ENCODE measurements around the gene SMIM24.
"Not testable (repeated sequence)": the region's sequence is repeated elsewhere in the genome, so short reads cannot be mapped to it uniquely, and the experiment has no call there.

SMIM24 gene

DNA sequence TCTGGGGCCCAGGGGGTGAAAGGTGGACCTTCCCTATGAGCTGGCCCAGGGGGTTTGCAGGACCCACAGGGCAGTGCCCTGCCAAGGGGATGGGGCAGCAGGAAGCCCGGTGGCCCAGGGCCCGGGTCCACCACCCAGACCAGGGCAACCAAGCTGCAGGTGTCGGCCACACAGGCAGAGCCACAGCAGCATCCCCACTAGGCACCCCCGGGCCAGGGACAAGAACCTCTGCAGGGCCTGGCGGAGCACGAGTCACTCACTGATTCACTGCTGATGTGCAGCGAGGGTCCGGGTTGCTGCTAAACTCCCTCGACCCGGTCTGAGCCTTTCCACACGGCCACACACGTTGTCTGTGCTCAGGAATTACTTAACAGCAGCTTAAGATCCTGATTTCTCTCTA lies 34.6 kb upstream of the SMIM24 start:
- DNase-seq (ENCODE audit: low spot score), result no peak

DNA sequence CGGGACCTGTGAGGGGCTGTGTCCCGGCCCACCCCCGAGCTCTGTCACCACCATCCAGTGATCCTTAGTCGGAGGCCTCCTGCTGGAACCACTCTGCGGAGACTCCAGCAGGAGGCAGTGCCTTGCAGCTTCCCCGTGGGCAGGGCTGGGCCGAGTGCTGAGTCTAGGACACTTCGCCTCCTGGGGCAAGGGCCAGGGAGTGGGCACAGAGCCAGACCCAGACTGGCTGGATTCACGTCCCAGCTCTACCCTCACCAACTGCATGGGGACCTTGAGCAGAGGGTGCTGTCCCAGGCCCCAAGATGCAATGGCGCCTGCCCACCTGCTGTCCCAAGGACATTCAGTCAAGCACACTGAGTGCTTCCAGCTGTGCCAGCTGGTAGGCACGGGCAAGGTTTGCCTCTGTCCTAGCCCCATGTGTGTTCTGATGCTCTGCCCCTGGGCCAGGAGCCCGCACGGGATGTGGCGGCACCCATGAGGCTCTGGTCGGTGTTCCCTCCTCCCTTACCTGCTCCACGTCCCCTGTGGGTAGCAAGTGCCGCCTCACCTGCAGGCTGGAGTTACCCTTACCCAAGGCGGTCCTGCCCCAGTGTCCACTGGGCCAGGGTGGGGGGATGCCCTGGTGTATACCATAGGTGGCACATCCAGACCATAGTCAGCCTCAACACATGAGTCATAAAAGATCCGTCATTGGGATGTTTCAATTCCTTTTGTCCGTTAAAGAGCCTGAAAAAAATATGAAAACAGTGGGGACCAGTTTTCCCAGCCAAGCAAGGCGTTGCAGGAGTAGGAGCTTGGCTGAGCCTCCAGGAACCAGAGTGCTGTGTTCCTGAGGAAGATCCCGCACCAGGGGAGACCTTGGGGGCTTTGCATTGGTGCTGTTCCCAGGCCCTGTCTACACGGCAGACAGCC lies 33.2 kb upstream of the SMIM24 start:
- DNase-seq (ENCODE audit: low spot score), result no peak

DNA sequence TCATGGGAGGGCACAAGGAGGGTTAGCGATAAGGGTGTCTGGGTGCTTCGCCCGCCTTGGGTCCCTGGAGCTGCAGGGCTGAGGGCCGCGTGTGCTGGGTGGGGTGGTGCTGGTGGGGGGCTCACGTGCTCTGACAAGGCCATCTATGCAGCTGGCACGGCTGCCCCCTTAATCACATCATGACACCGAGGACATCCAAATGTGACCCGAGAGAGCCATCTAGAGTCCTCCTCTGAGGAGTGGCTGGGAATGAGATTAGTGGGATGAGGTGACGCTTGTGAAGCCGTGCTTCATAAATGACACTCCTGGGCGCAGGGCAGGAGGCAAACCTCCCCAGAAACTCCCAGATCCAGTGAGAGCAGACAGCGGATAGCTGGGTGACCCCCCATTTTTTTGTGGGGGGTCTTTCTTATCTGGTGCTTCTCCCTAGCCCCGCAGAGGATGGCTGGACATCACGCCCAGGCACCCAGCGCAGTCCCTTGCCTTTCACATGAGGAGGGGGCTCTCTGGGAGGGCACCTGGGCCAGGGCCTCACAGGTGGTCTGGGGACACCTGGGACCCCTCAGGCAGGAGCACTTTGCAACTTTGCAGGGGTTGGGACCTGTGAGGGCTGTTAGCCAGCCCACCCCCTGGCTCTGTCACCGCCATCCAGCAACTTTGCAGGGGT lies 32.4 kb upstream of the SMIM24 start:
- peak; percentile 48 for DNase-seq (ENCODE audit: low spot score)

DNA sequence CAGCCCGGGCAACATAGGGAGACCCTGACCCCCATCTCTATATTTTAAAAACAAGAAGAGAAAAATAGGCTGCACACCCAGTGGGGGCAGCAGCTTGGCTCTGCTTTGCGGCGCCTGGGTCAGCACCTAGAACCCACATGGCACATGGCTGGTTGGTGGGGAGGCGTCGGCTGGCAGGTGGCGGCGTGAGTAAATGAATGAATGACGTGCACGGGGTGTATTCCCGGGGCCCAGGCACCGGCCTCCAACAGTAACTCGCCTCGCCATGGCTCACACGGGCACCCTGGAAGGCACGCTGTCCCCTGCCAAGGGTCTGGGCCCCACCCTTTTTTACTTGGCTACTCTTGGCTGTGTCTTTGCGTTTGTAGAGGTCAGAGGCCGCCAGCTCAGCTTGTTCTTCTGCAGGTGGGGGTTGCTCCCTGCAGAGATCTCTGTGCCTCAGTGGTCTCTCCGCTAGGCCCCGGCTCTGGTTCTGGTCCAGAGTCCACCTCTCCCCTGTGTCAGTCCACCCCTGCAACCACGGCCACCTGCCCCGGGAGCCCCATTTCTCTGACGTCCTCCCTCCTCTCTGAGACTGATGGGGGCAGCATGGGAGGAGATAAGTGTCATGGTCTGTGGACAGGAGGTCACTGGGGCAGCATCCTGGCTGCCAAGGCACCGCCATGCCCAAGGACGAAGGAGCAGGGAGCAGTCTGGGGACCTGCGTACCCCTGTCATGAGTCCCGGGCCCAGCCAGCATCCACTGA lies 31.4 kb upstream of the SMIM24 start:
- no peak for DNase-seq (ENCODE audit: low spot score)

DNA sequence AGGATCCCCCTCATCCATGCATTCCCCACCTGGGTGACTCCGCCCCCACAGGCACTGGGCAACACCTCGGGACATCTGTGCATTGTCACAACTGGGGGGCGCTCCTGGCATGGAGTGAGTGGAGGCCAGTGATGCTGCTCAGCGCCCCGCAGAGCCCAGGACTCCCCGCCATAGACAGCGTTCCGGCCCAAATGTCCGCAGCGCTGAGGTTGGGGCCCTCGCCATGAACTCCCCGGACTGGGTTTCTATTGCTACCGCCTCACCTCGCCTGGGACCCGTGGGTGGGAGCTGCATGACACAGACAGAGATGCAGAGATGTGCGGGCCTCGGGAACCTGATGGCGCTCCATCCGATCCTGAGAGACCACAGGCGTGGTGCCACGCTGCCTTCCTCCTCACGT lies 30.4 kb upstream of the SMIM24 start:
- DNase-seq (ENCODE audit: low spot score), result no peak

DNA sequence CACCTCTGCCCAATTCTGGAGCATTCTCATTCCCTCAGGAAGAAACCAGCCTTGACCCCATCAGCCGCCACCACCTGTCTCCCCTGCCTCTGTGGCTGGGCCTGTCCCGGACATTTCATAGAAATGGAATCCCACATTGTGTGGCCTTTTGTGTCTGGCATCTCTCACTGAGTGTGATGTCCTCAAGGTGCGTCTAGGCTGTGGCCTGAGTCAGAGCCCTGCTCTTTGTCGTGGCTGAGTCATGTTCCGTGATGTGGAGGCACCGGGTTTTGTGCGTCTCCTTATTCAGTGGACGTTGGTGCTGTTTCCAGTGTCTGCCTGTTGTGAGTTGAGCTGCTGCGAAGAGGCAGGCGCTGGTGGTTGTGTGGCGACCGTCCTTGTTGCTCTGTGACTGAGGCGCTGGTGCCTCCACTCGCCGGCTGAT lies 29.3 kb upstream of the SMIM24 start:
- no peak for DNase-seq (ENCODE audit: low spot score)

DNA sequence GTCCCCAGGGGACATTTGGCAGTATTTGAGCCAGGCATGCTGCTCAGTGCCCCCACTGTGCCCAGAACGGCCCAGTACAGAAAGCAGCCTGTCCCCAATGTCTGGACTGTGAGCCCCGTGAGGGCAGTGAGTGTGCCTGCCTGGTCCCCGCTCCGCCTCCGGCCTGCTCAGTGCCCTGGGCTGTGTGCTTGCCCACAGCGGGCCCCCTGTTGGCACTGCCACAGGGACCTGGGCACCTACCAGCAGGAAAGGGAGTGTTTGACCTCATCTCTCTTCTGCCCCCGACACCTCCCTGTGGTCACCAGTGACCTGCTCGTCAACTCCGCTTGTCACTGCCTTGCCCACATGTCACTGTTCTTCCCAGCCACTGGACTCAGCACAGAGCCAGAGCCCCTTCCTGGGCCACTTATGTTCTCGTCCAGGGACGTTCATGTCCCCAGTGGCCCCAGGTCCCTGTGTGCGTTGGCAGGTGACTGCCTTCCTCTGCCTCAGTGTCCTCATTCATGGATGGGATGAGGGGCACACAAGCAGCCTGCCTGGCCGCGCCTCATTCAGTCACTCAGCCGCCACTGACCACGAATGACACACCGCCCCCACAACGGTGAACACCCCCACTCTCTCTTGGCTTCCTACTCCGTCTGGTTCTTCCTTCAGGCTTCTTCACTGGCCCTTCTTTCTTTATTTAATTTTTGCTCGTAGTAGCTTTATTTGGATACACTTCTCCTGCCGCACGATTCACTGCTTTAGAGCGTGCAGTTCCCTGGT lies 28.6 kb upstream of the SMIM24 start:
- no peak for DNase-seq (ENCODE audit: low spot score)

DNA sequence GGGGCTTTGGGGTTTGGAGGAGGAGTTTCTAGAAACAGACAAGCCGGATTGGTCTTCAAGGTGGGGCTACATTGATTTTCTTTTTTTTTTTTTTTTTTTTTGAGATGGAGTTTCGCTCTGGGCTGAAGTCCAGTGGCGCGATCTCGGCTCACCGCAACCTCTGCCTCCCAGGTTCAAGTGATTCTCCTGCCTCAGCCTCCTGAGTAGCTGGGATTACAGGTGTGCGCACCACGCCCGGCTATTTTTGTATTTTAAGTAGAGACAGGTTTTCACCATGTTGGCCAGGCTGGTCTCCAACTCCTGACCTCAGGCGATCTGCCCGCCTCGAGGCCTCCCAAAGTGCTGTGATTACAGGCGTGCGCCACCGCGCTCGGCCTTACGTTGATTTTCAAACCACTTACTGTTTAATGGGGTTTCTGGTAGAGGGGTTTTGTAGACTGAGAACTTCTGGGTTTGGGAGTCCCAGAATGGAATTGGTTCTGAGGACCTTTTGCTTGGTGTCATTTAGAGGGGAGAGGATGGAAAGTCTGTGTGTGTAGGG lies 27.9 kb upstream of the SMIM24 start:
- not testable (repeated sequence) for DNase-seq (ENCODE audit: low spot score)

DNA sequence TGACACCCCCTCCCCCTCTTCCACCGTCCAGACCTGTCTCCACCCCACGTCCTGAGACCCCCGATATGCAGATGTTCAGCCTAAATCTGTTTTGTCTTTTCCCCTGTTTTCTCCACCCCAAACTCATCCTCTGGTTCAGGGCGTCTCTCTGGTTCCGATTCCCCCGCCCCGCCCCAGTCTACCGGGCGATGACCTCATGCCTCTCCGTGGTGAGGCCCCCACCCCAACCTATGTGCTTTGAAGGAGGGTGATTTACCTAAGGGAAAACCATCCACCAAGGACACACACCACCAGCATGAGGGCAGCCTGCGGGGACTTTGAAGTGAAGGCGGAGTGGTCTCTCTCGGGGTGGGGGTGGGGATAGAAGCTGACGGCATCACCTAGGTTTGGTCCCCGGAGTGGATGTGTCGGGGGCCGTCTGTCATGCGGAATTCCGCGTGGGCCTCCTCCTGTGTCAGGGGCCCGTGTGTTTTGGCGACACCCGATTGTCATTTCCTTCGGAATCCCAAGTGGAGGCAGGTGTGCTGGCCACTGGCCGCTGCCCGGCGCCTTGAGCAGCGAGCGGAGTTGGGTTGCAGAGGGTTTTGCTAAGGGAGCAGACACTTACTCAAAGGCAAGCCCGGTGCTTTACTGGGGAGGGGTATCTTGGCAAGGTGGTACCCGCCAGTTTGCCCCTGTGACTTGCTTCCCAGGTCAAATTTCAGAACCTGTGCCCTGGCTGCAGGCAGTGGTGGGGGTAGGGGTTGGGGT lies 27.2 kb upstream of the SMIM24 start:
- DNase-seq (ENCODE audit: low spot score), result no peak

DNA sequence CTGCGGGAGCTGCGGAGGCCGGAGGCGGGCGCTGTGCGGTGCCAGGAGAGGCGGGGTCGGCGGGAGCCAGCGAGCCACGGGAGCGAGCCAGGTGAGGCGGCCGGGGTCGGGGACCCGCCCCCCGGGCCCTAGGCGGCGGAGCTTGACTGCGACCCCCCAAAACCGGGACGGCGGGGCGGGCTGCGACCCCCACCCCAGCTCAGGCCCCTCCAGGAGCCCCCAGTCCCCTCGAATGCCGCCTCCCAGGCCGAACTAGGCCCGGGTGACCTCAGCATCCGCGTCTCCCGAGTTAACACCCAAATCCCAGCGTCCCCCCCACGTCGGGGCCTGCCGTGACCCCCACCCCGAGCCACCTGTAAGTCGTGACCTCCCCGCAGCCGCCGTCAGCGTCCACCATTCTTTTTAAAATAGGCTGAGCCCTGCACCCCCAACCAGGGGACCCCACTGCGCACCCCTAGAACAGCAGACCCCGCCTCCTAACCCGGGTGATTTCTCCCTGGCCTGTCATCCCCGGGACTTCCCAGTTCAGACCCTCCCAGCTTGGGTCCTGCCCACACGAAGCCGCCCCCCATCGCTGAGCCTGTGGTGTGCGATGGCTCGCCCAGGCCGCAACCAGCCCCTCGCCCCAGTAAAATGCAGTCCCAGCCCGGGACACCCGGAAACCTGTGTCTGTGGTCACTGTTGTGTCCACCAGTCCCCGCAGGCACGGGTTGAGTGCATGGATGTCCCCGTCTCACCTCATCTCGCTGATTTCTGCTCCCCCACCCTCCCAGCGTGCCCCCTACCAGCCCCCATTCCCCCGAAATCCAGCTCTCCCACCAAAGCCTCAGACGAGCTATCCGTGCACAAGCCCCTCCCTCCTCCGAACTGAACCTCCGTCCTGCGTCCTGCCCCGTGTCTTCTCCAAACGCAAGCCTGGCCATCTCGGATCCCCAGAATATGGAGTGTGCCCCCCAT lies 26.3 kb upstream of the SMIM24 start:
- DNase-seq (ENCODE audit: low spot score), result no peak

DNA sequence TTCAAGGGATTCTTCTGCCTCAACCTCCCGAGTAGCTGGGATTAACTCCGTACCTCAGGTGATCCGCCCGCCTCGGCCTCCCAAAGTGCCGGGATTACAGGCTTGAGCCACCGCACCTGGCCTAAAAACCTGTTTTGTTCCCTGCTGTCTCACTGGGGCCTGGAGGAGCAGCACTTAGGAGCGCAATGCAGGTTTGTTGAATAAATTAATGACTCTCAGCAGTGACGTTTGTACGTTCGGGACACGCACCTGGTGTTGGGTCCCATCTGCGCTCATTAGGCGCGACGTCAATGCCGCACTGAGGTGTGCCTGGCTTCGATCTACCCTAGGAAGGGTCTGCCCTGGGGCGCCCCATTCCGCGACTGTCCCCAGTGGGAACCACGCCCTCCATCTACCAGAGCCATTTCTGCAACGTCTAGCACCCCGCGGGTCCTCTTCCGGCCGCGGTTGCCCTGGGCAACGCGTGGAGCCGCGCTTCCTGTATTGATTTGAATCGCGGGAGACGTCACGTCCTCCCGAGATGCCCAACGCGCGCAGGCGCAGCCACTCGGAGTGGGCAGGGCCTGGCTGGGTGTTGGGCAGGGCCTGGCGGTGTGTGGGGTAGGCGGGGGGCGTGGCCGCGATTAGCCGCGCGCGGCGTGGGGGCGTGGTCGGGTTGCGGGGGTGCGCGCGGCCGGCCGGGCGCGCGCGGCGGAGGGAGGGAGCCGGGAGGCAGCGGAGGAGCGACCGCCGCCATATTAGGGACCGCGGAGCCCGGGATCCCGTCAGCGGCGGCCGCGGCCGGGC lies 25.5 kb upstream of the SMIM24 start, which contains the start of gene FZR1:
TSS of gene FZR1 (plus strand) at position 714 of the 786 bp plus-strand sequence. CDS start 16,679 bp downstream, outside the sequence.
- peak; percentile 99 for DNase-seq (ENCODE audit: low spot score)

DNA sequence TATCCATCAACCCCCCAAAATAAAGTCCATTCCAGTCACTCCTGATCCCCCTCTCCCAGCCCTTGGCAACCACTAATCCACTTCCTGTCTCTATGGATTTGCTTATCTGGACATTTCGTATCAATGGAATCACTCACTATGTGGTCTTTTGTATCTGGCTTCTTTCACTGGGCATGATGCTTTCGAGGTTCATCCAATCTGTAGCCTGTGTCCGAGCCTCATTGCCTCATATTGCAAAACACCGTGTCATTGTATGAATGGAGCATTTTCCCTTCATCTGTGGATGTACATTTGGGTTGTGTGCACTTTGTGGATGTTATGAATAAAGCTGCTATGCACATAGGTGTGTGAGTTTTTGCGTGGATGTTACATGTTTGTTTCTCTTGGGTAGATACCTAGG lies 24.4 kb upstream of the SMIM24 start:
- DNase-seq (ENCODE audit: low spot score), result no peak

DNA sequence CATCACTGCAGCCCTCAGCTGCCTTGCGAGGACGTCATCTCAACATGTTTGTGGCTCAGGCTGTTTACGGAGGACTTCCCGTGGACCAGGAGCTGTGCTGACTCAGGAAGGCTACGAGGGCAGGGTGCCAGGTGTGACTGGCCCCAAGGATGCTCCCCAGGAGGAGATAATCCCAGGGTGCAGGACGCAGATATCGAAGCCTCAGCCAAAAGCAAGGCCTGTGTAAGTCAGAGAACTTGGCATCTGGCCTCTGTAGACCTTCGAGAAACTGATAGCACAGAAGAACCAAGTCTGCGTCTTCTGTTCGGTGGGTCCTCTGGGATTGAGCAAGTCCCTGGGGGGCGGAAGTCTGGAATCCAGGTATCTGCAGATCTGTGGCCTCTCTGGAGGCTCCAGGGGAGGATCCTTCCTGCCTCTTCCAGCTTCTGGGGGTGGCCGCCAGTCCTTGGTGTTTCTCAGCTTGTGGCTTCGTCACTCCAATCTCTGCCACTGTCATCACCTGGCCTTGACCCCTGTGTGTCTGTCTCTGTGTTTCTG lies 22.8 kb upstream of the SMIM24 start:
- DNase-seq (ENCODE audit: low spot score), result no peak

DNA sequence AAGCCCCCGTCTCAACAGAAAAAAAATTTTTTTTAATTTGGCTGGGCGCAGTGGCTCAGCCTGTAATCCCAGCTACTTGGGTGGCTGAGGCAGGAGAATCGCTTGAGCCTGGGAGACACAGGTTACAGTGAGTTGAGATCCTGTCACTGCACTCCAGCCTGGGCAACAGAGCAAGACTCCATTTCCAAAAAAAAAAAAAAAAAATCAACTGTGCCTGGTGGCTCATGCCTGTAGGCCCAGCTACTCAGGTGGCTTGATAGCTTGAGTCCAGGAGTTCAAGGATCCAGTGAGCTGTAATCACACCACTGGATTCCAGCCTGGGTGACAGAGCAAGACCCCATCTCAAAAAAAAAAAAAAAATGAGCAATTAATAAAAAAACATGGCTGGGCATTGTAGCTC lies 21.5 kb upstream of the SMIM24 start:
- no peak for DNase-seq (ENCODE audit: low spot score)

DNA sequence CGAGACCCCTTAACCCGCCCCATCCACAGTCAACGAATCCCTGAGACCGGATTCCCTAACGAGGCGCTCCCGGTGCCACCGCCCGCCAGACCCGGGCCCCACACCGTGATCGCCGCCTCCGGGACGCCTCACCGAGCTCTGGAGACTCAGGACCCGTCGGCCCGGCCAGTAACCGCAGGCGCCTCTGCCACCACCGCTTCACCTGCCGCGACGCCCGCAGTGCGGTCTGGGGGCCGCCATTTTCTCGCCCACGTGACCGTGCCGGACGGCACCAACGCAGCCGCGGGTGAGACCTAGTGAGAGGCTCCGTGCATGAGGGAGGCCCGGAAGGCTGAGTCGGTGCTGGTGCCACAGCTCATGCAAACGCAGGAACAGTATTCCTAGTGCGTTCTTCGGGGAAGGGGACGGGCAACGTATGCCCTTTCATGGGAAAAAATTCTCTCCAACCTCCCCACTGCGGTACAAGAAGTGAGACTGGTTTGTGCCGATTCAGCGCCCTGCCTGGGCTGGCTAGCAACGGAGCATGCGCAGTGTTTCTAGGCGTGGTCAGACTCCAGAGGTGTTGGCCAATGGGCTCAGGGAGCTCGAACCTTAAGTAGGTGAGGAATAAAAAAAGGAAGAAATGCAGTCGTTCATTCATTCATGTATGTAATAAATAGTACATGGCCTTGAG lies 20.2 kb upstream of the SMIM24 start, which contains the start of gene DOHH:
TSS of gene DOHH (minus strand) at position 246 of the 673 bp plus-strand sequence. CDS start 3,860 bp downstream, outside the sequence.
- peak; percentile 99 for DNase-seq (ENCODE audit: low spot score)

DNA sequence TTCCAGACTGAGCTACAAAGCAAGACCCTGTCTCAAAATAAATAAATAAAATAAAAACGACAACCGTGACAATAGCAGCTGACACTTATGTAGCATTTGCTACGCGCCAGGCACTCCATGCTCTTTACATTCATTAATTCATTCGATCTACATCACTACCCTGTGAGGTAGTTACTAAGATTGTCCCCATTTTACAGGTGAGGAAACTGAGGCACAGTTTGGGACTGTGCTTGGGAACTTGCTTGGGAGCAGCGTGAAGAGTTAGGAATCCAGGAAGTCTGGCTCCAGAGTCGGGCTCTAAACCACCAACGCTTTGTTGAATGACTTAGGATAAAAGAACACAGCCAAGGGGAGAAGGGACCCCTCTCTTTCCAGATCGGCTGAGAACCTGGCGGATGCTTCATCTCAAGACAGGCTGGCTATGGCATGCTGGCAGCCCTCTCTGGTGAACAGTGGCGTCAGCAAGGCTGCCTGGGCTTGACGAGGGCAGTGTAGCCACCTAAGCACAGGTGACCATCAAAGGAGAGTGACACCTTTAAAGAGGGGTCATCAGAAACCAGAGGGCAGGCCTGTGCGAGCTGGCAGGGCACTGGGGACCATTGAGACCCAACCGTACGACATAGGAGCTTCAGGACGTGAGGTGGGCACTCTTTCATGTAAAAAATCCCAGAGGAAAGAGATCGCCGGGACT lies 19.6 kb upstream of the SMIM24 start:
- DNase-seq (ENCODE audit: low spot score), result no peak

Data from Ammon's horn (tissue), 1 donor.